HL-60/S4 treated with retinoic acid at 250 ng/mL for 4 days and 3 days (cell line): Measurements from ENCODE around the gene CRACR2A.

Experiments
- in situ Hi-C: fragments of 300-500 bp; cut with MboI; formaldehyde crosslinking; loops from 2 replicates; pipeline ENCODE4 v1.7.0; 2022; ENCODE audit warnings: low sequenced_read_pairs

Gene CRACR2A

GRCh38 chr12:3752741-3753486 is at the start of gene CRACR2A:
CRACR2A (minus strand) TSS chr12:3753109; CDS start chr12:3696999, 56,110 bp downstream.
- in situ Hi-C loops = no loop called here

- in situ Hi-C loops = loop anchor here (10.0 kb wide), 1 partner anchor 503 kb away; no protein-coding TSS in a partner anchor
These were observed 44.7 kb upstream of the CRACR2A start for GRCh38 chr12:3797531-3798048.

GRCh38 chr12:3795492-3796133 is 42.7 kb upstream of the CRACR2A start:
- in situ Hi-C loops = loop anchor here (10.0 kb wide), 1 partner anchor 501 kb away; no protein-coding TSS in a partner anchor

GRCh38 chr12:3795066-3795465 is 42.2 kb upstream of the CRACR2A start:
- in situ Hi-C loops = loop anchor here (10.0 kb wide), 1 partner anchor 500 kb away; no protein-coding TSS in a partner anchor

GRCh38 chr12:3792623-3793288 is 39.8 kb upstream of the CRACR2A start:
- in situ Hi-C loops = loop anchor here (10.0 kb wide), 1 partner anchor 498 kb away; no protein-coding TSS in a partner anchor

GRCh38 chr12:3791256-3791874 is 38.5 kb upstream of the CRACR2A start:
- in situ Hi-C loops = loop anchor here (10.0 kb wide), 1 partner anchor 497 kb away; no protein-coding TSS in a partner anchor

GRCh38 chr12:3790642-3791041 is 37.7 kb upstream of the CRACR2A start:
- in situ Hi-C loops = loop anchor here (10.0 kb wide), 1 partner anchor 496 kb away; no protein-coding TSS in a partner anchor

- in situ Hi-C loops = loop anchor here (10.0 kb wide), 1 partner anchor 495 kb away; no protein-coding TSS in a partner anchor
These were observed 36.9 kb upstream of the CRACR2A start for GRCh38 chr12:3789838-3790237.

- in situ Hi-C loops = no loop called here
These were observed 24.4 kb upstream of the CRACR2A start for GRCh38 chr12:3777206-3777809.

- in situ Hi-C loops = no loop called here
These were observed 22.6 kb upstream of the CRACR2A start for GRCh38 chr12:3775385-3776035.

GRCh38 chr12:3772380-3772779 is 19.5 kb upstream of the CRACR2A start:
- in situ Hi-C loops = no loop called here

GRCh38 chr12:3771853-3772252 is 18.9 kb upstream of the CRACR2A start:
- in situ Hi-C loops = no loop called here

- in situ Hi-C loops = no loop called here
These were observed 18.0 kb upstream of the CRACR2A start for GRCh38 chr12:3770891-3771290.

GRCh38 chr12:3768911-3769447 is 16.1 kb upstream of the CRACR2A start:
- in situ Hi-C loops = no loop called here

- in situ Hi-C loops = no loop called here
These were observed 8.3 kb upstream of the CRACR2A start for GRCh38 chr12:3761116-3761735.

GRCh38 chr12:3759878-3760277 is 7.0 kb upstream of the CRACR2A start:
- in situ Hi-C loops = no loop called here

GRCh38 chr12:3757261-3757660 is 4.4 kb upstream of the CRACR2A start:
- in situ Hi-C loops = no loop called here

GRCh38 chr12:3755898-3756297 is 3.0 kb upstream of the CRACR2A start:
- in situ Hi-C loops = no loop called here
